Measurements from ENCODE around the gene HSCB.
"Not testable (repeated sequence)": the region's sequence is repeated elsewhere in the genome, so short reads cannot be mapped to it uniquely, and the experiment has no call there.

Gene HSCB, protein sequence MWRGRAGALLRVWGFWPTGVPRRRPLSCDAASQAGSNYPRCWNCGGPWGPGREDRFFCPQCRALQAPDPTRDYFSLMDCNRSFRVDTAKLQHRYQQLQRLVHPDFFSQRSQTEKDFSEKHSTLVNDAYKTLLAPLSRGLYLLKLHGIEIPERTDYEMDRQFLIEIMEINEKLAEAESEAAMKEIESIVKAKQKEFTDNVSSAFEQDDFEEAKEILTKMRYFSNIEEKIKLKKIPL

DNA sequence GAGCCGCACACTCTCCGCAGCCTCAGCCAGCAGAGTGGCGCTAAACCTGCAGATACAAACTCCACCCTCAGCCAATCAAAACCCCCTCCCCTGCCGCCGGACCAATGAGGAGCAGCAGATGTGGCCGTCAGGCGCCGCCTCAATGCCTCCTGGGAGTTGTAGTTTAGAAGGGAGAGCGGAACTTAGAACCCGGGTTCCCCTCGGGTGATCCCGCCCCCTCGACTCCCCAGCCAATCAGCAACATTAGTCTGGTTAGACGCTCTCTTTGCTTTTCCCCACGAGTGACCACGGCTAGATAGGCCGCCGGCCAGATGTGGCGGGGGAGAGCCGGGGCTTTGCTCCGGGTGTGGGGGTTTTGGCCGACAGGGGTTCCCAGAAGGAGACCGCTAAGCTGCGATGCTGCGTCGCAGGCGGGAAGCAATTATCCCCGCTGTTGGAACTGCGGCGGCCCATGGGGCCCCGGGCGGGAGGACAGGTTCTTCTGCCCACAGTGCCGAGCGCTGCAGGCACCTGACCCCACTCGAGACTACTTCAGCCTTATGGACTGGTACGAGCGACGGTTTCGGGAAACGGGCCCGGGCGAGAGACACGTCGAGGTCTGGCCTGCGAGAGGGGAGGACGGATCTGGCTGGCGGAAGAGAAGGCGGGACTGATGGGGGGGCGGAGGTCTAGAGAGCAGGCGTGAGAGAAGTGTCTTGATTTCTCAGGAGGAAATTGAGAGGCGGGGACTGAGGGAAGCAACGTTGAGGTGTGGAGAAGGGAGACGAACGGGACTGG is at the start of gene HSCB, which contains the start of gene CHEK2:
Gene HSCB, plus strand, starts transcription at position 255 of the 777 bp plus-strand sequence. Its CDS starts 57 bp downstream, at position 312.
Gene CHEK2, minus strand, starts transcription at position 36 of the 777 bp plus-strand sequence. CDS start 7,099 bp downstream, outside the sequence.
- DNase-seq (ENCODE audit: low spot score): peak; percentile 99

DNA sequence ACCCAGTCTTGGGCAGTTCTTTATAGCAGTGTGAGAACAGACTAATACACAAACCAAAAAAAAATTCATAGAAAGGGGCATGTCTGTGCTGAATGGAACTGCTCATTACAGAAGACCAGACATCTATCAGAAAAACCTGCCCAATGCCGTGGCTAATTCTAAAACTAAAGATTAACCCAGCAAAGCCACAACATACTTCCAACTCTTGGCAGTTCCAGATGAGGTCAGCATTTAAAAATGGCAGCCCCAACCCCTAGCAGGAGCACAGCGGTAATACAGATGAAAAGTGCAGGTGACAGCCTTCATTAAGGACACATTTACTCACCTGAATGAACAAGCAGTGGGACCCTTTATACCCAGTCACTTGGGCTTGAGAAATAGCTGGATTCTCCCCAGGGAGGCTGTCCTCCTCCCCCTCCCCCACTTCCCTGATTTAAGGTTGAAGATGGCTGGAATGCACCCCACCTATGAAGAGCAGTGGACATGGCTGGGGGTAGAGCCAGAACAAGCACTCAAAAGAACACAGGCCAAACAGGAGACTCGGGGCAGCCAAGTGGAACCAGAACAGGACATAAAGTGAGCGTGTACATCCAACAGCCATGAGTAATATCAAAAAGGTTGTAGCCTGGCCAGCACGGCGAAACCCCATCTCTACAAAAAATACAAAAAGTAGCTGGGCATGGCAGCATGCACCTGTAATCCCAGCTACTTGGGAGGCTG is 48.6 kb upstream of the HSCB start:
- DNase-seq (ENCODE audit: low spot score): not testable (repeated sequence)

DNA sequence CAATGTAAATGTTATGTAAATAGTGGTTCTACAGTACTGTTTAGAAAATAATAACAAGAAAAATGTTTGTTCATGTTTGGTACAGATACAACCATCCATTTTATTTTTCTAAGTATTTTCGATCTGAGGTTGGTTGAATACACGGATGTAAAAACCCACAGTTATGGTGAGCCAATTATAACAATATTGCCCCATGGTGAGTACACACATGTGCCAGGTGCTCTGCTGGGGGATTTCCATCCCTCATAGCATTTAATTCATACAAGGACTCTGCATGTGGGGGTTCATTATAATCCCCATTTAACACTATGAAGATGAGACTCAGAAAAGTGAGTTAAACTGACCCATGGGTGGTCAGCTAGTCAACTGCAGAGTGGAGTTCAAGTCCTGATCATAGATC is 38.9 kb upstream of the HSCB start:
- DNase-seq (ENCODE audit: low spot score): no peak

DNA sequence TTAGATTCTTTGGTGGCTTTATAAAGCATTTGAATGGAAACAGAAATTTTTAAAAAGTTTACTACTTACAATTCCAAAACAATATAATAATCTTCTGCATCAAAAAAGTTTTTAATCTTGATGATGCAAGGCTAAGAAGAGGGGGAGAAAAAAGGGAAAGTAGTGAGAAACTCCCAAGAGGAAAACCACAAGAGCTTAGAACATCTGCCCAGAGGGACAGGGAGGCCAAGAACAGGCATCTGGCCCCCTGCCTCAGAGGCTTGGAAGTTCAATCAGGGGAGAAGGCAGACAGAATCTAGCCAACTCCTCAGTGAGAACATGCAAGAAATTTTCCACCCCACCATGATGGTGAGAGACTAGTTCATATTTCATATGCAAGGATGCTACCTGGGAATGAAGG is 38.4 kb upstream of the HSCB start:
- DNase-seq (ENCODE audit: low spot score): no peak

DNA sequence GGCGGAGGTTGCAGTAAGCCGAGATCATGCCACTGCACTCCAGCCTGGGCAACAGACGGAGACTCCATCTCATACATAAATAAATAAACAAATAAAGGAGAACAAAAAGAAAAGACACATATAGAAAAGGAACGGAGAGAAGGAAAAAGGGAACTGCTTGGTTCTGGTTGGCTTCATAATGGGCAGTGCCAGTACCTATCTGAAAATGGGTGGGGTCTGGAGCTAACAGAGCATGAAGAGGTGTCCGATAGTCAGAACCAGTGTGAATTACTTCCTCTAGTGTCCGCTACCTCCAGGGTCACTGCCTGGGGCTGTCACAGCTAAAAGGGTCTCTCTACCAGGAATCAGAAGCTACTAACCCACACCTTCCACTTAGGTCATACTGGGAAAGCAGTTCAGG is 35.0 kb upstream of the HSCB start:
- DNase-seq (ENCODE audit: low spot score): no peak

DNA sequence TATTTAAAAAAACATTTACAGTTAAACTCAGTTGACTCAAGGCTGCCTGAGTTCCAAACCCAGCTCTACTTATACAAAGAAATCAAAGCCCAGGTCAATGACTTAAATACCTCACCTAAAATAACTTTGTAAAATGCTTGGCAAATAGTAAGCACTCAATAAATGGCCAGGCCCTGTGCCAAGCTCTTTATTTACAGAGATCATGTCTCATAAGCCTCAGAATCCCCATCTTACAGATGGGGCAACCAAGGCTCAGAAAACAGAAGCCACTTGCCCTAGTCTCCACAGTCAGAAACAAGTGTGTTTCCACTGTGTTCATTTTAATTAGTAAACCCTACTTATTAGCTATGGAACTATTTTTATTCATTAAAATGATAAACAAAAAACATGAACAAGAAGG is 31.7 kb upstream of the HSCB start:
- DNase-seq (ENCODE audit: low spot score): no peak

DNA sequence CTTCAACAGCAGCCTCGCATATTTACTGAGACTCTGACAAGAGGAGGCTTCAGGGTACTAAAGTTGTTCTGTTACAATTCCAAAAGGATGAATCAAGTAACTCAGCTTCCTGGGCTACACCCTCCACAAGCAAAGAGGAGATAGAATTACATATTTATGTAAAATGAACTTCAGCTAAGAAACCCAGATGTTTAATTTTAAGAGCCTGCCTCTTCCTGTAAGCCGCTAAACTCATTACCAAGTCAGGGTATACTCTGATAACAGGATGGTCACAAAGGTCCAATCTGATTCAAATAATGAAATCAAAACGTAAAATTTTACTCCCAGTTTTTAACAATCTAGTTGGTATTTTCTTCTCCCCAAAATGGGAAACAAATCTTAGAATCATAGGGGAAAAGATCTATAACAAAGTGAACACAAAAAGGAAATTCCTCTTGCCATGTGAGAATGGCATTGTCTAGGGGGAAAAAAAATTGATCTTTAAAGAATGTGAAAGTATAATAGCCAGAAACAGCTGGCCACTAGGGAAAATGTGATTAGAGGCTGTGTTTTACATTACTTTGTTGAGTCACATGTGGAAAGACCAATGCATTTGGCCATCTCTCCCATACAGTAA is 31.2 kb upstream of the HSCB start:
- DNase-seq (ENCODE audit: low spot score): no peak

DNA sequence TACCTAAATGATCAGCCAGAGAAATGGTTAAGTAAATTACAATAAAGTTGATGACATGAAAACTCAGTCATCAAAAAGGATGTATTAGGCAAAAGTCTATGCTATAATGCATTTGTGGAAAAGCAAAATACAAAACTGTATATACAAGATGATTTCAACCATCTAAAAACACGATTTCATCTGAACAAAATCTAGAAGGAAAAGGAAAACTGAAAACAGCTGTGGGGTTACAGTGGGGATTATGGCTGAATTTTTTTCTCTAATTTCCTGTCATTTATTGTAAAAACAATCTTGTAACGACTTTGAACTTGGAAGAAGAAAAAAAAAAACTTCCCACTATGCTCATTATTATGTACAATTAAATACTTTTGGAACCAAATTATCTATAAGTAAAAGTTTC is 30.5 kb upstream of the HSCB start:
- DNase-seq (ENCODE audit: low spot score): no peak

DNA sequence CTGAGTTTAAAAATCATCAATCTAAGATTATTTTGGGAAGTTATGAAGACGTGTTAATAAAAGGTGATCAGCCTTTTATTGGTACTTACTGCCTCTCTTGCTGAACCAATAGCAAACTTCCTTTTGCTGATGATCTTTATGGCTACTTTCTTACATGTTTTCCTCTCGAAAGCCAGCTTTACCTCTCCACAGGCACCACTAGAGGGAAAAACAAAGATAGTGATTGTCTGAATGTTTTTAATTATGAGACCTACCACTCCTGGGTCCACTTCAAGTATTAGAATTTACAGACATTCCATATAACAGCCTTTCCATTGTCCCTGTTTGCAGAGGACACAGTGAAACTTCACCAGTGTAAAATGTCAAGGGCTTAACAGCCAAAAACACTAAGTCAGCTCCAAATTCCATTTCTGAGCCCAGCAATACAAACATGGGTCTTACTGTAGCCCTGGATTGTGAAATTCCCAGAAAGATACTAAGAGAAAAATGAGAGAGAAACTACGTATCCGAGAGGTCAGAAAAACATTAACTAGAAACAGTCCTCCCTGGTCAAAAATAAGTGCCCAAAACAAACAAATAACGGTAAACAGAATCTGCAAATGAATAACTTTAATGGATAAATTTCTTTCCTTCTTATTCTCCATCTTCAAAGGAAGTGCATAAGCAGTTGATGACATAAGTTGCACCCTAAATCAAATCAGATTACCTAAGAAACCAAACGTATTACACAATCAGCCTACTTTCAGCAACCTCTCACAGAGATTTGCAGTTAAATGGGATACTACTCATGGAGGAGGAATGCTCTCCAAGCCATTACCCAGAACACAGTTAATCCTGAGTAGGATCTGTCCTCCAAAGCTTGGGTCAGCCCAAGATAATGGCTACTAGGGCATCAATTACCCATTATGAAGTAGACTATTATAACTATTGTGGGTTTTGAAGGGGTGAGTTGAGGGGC is 29.7 kb upstream of the HSCB start:
- DNase-seq (ENCODE audit: low spot score): no peak

DNA sequence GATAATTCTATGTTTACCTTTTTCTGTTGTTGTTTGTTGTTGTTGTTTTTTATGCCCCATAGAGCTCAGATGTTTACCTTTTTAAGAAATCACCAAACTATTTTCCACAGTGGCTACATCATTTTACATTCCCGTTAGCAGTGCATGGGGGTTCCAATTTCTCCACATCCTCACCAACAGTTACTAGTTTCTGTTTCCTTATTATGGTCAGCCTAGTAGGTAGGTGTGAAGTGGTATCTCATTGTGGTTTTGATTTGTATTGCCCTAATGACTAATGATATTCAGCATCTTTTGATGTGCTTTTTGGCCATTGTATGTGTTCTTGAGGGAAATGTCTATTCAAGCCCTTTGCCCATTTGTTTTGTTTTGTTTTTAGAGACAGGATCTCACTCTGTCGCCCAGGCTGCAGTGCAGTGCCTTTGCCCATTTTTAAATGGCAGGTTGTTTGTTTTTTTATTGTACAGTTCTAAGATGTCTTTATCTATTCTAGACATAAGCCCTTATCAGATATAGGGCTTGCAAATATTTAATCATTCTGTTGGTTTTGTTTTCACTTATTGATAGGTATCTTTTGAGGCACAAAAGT is 27.7 kb upstream of the HSCB start:
- no peak for DNase-seq (ENCODE audit: low spot score)

DNA sequence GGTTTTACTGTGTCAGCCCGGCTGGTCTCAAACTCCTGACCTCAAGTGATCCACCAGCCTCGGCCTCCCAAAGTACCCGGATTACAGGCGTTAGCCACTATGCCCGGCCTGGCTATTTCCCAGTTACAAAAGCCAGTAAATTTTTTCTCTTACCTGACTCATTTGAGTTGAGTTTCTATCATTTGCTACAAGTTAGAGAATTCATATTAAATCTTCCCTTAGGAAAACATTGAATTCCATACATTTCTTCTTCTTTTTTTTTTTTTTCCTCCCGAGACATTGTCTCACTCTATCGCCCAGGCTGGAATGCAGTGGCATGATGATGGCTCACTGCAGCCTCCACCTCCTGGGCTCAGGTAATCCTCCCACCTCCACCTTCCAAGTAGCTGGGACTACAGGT is 26.2 kb upstream of the HSCB start:
- no peak for DNase-seq (ENCODE audit: low spot score)

DNA sequence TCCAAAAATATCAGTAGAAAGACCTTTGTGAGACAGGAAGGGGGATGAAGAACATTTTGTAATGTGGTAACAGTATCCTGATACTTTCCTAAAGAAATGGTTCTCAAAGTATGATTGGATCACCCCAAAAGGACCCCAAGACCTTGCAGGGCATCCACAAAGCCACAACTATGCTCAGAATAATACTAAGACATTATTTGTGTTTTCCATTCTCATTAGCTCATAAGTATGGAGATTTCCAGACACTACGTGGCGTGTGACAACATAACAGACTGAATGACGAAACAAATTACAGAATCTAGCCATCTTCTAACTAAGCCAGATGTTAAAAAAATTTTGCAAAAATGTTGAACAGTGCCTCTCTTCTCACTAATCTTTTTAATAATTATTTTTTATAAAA is 25.2 kb upstream of the HSCB start:
- no peak for DNase-seq (ENCODE audit: low spot score)

DNA sequence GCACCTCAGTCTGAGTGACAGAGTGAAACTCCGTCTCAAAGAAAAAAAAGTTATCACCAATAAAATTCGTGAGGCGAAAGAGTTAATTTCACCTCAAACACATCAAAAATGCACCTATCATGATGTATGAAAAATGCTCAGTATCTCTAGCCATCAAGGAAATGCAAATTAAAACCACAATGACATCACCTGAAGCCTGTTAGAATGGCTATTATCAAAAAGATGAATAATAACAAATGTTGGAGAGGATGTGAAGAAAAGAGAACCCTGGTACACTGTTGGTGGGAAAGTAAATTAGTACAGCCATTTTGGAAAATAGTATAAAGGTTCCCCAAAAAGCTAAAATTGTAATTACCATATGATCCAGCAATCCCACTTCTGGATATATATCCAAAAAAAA is 23.8 kb upstream of the HSCB start:
- no peak for DNase-seq (ENCODE audit: low spot score)

DNA sequence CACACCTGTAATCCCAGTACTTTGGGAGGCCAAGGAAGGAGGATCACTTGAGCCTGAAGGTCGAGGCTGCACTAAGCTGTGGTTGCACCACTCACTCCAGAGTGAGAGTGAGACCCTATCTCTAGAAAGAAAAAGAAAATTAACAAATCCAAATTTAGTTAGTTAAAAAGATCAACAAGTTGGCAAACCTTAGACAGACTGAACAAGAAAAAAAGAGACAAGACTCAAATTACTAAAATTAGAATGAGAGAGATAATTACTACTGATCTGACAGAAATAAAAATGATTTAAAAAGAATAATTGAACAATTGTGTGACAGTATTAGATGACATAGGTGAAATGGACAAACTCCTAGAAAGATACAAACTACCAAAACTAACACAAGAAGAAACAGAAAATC is 13.8 kb upstream of the HSCB start:
- no peak for DNase-seq (ENCODE audit: low spot score)

DNA sequence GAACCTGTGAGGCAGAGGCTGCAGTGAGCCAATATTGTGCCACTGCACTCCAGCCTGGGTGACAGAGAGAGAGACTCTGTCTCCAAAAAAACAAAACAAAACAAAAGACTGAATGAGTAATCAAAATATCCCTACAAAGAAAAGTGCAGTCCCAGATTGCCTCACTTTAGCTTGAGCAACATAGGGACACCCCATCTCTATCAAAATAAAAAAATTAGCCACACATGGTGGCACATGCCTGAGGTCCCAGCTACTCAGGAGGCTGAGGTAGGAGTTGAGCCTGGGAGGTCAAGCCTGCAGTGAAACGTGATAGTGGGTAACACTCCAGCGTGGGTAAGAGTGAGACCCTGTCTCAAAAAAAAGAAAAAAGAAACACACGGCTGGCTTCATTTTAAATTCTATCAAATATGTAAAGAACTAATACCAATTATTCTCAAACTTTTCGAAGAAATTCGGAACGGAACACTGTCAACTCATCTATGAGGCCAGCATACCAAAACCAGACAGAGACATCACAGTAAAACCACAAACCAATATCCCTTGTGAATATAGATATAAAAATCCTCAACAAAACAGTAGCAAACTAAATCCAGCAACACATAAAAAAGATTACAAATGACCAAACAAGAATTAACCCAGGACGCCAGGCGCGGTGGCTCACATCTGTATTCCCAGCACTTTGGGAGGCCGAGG is 13.1 kb upstream of the HSCB start:
- no peak for DNase-seq (ENCODE audit: low spot score)

DNA sequence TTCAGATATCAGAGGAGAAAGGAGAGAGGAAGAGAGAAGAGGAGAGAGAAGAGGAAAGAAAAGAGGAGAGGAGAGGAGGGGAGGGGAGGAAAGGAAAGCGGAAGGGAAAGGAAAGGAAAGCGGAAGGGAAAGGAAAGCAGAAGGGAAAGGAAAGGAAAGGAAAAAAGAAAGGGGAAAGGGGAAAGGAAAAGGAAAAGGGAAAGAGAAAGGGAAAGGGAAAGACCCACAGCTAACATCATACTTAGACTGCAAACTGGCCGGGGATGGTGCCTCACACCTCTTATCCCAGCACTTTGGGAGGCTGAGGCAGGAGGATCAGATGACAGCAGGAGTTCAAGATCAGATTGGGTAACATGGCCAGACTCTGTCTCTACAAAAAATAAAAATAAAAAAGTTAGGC is 11.7 kb upstream of the HSCB start:
- DNase-seq (ENCODE audit: low spot score): no peak

DNA sequence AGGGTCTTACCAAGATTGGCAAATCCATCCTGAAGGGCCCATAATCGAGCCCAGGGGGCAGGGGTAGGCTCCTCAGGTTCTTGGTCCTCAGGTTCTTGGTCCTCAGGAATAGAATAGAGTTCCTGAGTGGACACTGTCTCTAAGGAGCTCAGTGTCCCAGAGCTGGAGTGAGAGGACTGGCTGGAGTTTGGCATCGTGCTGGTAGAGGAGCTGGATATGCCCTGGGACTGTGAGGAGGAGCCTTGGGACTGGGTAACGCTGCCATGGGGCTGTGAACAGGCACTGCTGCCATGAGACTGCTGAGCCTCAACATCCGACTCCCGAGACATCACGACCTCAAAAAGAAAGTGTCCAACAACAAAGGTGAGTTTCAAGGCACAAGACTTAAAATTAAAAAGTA is 7.4 kb upstream of the HSCB start:
- no peak for DNase-seq (ENCODE audit: low spot score)

DNA sequence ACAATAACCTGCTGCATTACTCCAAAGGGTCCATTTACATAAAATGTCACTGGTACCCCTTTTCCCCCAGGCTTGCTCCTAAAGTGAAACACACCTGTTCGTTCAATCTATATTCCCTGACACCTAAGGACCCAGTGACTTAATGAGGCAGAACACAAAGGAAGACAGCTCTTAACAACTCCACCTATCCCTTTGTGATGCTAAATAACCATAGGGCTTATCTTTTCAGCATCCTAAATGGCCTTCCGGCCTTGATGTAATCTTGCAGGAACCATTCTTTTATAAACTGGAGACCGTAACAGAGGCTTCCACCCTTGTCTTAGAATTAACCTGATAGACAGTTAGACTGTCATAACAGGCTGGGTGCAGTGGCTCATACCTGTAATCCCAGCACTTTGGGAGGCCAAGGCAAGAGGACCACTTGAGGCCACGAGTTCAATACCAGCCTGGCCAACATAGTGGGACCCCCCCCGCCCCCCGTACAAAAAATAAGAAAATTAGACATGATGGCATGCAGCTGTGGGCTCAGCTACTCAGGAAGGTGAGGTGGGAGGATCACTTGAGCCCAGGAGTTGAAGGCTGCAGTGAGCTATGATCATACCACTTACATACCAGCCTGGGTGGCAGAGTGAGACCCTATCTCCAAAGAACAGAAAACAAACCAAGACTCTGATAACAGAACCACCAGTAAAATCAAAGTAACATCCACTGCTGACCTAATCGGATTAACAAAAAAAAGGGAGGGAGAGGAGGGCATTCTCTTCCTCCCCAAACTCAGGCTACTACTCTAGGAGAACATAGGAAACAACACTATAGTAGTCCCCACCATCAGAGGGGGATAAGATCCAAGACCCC is 5.3 kb upstream of the HSCB start:
- no peak for DNase-seq (ENCODE audit: low spot score)

DNA sequence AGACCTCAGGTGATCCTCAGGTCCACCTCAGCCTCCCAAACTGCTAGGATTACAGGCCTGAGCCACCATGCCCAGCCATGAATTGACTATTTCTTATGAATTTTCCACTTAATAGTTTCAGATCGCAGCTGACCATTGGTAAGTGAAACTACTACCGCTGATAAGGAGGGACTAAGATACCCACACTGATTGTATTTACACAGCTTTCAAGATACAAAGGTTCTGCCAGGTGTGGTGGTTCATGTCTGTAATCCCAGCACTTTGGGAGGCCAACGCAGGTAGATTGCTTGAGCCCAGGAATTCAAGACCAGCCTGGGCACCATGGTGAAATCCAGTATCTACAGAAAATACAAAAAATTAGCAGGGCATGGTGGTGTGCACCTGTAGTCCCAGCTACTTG is 4.1 kb upstream of the HSCB start:
- DNase-seq (ENCODE audit: low spot score): no peak

All from Ammon's horn (tissue), 1 donor.